GM18526 (cell line): Measurements from ENCODE around the gene LTA4H.

Experiments
- POLR2A ChIP-seq: IDR thresholded peaks from 3 replicates; pipeline ENCODE4 v1.6.1; 2011; ENCODE audit not compliant: insufficient read length; ENCODE audit errors: extremely low read depth

The LTA4H gene

DNA sequence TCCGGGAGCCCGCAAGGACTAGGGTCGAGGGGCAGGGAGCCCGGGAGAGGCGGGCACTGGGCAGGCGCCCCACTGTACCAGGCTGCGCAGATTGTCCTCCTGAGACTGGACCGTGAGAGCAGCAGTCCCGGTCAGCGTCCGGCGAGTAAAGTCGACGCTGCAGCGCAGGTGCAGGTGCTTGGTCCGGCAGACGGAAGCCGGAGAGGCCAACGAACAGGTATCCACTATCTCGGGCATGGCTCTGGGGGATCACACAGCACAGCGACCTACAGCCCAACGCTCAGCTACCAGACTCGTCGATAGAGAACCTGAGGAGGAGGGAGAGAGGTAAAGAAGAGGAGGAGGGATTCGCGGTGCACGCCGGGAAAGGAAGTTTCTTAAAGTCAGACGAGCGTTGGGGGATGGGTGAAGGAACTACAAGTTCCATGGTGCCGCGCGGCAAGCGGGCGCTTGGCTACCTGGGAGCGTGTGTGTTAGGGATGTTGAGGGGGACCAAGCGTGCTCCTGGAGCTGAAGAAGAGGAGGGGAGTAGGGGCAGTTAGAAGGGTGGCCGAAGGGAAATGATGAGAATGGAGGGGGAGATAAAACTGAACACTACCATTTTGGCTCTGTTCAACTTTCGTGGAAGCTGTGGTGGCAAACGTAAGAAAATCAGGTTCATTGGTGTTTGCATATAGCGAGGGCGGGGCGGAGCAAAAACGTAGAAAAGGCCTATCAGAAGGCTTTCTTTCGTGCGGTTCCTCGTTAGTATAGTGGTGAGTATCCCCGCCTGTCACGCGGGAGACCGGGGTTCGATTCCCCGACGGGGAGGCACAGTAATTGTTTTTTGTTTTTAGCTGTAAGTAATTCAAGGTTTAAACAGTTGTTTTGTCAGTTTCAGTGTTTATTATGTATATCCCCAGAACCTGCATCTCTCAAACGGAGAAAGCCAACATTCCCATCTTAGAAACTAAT lies at the start of gene LTA4H:
TSS of gene LTA4H (minus strand) at position 305 of the 954 bp plus-strand sequence. CDS start at position 237, 68 bp downstream.
- peak; percentile 80 for TF ChIP-seq POLR2A

DNA sequence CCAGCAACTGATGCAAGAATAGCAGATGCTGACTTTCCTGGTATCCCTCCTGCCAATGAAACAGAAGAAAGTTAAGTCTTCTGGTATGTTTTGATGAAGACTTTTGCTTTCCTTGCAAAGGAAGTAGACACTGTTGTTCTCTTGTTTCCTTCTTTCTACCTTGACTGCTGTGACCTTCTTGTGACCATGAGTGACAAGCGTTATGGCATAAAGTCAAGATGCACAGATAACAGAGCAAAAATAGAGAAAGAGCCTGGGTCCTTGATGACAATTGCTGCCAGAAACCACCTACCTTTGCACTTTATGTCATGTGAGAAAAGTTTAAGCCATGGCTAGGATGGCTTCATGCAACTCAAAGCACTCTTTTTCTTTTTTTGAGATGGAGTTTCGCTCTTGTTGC lies 49.2 kb upstream of the LTA4H start:
- TF ChIP-seq POLR2A: no peak

DNA sequence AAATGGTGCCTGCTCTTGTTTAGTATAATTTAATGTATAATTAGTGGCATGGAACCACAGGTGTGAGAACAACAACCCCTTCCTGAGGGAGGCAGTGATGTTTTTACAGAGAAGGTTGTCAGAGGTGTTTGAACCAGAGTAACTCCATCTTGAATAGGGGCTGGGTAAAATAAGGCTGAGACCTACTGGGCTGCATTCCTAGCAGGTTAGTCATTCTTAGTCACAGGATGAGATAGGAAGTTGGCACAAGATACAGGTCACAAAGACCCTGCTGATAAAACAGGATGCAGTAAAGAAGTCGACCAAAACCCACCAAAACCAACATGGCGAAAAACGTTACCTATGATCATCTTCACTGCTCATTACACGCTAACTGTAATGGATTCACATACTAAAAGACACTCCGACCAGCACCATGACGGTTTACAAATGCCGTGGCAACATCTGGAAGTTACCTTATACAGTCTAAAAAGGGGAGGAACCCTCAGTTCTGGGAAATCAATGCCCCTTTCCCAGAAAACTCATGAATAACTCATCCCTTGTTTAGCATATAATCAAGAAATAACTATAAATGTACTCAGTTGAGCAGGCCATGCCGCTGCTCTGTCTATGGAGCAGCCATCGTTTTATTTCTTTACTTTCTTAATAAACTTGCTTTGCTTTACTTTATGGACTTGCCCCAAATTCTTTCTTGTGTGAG lies 47.8 kb upstream of the LTA4H start:
- no peak for TF ChIP-seq POLR2A

DNA sequence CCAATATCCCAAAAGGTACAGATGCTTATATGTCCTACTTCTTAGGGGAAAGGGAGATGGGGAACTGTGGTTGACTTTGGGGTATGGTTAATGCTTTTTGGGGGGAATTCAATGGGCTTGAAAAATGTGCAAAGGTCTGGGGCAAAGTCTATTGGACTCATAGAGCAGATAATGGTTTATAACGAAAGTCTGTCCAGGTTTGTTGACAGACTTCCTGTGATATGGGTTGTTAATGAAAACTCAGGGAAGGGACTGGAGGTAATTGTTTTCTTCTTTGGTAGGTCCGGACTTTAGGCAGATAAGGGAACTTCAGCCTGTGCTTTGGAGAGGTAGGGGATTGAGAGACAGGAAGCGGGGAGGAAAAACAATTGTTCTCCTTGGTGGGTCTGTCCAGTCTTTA lies 46.2 kb upstream of the LTA4H start:
- no peak for TF ChIP-seq POLR2A

DNA sequence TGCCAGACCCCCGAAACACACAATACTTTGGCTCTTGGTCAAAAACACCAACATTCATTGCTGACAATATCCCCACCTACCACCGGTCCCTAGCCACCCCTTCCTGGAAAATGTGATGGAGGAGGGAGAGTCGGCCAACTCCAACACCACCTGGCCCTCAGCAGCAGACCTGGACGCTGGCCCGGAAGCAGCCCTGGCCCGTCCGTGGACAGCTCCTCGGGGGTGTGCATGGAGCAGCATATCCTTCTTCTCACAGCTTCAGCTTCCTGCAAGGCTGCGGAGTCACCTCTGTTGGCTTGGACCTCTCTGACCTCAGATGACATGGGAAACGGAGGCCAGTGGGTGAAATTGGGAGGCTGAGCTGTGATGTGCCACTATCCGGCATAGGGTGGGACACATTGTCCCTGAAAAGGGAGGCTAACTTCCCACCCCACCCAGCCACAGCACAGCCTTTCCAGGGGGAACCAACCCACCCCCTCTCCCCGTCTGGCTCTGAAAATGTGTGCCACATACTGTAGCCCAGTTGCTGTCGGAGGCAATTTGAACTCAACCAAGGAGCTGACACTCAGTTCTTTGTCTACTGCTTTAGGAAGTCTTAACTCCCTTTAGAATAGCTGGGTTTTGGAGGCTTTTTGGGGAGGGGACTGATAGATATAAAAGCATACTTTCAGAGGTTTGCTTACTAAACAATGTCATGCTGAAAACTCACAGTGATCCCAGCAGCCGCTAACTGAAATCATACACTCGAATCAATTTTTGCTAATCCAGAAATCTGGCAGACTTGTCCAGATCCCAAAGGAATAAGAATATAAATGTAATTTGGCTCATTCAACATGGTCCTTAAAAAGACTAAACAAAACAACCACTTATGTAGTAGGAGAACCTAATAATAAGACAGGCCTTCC lies 43.1 kb upstream of the LTA4H start:
- TF ChIP-seq POLR2A: no peak

DNA sequence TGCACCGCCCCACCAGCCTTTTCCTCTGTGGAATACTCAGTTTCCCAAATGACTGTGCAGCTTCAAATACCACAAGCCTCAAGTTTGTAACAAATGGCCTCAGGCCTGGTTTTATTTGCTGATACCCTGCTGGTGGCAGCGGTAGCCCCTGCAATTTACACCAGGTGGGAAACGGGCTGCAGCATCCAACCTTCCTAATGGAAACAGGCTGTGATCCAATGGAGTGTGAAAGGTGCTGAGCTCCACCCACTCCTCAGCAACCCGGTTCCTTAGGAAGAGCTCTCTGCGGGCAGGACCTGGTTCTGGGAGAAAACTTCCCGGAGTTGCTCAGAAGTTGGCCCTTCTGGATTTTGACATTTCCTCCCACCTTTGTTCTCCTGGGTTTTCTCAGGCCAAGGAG lies 41.7 kb upstream of the LTA4H start:
- no peak for TF ChIP-seq POLR2A

DNA sequence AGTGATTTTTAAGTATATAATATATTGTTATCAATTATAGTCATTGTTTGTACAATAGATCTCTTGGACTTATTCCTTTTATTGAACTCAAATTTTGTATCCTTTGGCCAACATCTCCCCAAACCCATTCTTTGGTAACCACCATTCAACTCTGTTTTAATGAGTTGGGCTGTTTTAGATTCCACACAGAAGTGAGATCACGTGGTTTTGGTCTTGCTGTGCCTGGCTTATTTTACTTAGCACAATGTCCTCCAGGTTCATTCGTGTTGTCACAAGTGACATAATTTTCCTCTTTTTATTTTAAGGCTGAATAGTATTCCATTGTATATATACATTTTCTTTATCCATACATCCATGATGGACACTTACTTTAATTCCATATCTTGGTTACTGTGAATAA lies 40.2 kb upstream of the LTA4H start:
- TF ChIP-seq POLR2A: no peak

DNA sequence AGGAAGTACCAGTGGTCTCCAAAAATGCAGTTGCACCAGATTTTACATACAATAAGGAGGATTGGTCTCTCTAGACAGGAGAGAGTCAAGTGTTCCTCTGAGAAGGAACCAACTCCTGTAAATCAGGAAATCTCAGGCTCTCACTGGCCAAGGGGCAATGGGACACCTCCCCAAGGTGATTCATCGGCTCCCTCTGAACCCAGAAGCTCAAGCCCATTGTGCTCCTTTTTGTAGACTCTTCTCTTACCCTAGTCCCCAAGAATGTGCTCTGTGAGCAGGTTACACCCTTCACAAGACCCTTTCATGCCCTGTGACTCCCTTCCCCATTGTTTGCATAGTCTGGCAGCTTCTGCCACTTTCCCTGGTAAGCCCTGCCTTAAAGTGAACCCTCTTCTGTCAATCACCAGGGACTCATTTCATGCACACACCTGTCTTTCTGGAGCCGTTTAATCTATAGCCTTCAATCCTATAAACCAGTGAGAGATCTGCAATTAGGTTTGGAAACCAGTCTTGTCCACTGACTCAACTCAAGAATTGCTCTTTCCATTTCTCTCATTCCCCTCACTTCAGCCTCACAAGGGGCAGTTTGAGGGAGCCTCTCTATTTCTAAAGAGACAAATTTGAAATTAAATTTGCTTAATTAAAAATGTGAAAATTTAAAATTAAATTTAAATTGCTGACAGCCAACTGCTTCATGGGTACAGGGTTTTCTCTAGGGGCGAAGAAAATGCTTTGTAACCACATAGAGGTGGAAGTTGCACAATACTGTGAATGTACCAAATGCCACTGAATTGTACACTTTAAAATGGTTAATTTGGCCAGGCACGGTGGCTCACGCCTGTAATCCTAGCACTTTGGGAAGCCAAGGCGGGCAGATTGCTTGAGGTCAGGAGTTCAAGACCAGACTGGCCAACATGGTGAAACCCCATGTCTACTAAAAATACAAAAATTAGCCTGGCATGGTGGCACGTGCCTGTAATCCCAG lies 38.3 kb upstream of the LTA4H start:
- no peak for TF ChIP-seq POLR2A

DNA sequence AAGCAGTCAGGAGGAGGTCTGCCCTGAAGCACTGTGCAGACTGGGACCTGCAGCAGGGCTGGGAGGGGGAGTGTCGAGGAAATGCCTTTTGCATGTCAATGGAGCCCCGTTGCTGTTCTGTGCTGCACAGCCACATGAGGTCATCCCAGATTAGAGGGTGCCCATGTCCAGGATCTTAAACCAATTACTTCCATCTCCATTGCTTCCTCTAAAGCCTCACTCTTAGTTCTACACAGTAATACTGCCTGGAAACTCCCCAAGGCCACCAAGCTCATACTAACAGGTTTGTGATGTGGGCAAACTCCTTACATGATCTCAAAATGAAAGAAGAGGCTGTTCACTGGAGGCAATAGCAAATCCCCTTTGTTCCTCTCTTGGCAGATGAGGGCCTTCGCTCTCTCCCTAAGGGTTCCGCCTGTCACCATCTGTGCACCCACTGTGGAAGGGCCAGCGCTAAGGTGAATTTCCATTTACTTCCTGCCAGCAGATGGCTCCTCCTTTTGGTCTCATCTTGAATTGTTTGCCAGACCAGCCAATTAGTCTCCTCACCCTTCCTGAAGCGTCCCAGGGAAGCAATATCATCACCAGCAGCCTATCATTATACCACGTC lies 35.4 kb upstream of the LTA4H start:
- TF ChIP-seq POLR2A: no peak

DNA sequence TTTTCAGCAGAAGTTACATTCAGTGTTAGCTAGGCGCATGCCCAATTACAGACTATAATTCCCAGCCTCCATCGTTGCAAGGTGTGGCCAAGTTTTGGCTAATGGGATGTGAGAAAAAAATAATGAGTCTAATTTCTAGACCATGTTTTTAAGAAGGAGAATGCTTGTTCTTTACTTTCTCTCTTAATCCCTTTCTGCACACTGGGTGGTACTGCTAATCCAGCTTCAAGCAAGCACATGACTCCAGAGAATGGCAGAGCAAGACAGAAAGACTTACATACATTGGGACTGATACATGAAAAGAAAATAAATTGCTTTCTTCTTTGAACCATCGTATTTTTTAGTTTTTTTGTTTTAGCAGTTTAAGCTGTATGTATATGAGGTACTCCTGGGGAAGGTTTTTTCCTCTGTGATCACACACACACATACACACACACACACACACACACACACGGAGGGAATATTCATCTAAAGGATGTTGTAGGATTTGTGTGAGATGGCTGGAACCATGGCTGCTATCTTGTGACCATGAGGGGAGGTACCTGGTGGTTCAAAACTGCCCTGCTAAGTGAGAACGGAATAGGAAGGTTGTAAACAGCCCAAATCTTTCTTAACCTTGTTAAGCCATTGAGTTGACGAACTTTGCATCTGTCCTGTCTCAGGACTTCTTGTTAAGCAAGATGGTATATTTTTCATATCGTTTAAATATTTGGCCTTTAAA lies 34.3 kb upstream of the LTA4H start:
- TF ChIP-seq POLR2A: no peak

DNA sequence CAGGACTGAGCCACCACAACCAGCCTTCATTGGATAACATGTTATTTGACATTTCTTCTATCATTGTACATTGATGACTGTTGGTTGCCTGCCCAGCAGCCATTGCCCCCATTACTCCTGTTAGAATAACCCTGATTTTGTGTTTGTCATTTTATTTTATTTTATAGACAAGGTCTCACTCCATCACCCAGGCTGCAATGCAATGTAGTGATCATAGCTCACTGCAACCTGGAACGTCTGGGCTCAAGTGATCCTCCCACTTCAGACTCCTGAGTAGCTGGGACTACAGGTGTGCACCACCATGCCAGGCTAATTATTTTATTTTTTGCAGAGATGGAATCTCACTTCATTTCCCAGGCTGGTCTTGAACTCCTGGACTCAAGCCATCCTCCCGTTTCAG lies 33.2 kb upstream of the LTA4H start:
- no peak for TF ChIP-seq POLR2A

DNA sequence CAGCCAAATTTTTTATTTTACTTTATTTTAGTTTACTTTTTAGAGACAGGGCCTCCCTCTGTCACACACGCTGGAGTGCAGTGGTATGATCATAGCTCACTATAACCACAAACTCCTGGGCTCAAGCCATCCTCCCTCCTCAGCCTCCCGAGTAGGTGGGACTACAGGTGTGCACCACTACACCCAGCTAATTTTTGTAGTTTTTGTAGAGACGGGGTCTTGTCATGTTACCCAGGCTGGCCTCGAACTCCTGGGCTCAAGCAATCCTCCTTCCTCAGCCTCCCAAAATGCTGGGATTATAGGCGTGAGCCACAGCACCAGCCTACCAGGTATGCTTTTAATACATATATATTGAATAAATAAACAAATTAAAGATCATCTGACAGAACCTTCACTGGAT lies 32.7 kb upstream of the LTA4H start:
- TF ChIP-seq POLR2A: no peak

DNA sequence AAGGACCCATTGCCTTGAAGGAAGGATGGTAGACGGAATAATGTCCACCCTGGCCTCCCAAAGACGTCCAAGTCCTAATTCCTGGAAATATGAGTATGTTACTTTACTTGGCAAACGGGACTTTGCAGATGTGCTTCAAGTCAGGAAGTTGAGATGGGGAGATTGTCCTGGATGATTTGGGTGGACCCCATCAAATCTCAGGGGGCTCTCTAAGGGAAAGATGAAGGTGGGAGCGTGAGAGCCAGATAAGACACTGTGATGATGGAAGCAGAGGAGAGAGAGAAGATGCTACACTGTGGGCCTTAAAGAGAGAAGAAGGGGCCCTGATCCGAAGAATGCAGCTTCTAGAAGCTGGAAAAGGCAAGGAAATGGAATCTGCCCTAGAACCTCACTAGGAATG lies 29.6 kb upstream of the LTA4H start:
- no peak for TF ChIP-seq POLR2A
